Adrenal gland (tissue), 5 donors: Measurements from ENCODE around the gene MLH3.

Experiments
- POLR2A ChIP-seq, 2 donors: fragments of 450-650 bp; IDR thresholded peaks; one replicate each; pipeline ENCODE4 v1.6.1; 2017; ENCODE audit warnings: antibody characterized with exemption in 2 of 2, mild to moderate bottlenecking in 2 of 2, moderate library complexity in 1 of 2
- TF ChIP-seq, protein P1 (sequence below), 6 experiments: fragments of 450-650 bp in 4 of 6; fragments of 200-600 bp in 2 of 6; sonication (generic) in 1 of 6; IDR thresholded peaks; 1 replicate in 5 of 6; 2 replicates in 1 of 6; pipeline versions ENCODE4 v1.5.1 to v1.8.0; 2016 to 2021; ENCODE audit warnings: antibody characterized with exemption in 6 of 6, mild to moderate bottlenecking in 2 of 6, moderate library complexity in 1 of 6
- donor health status: DM: no; HTN: no; CAD: no.

DNA sequence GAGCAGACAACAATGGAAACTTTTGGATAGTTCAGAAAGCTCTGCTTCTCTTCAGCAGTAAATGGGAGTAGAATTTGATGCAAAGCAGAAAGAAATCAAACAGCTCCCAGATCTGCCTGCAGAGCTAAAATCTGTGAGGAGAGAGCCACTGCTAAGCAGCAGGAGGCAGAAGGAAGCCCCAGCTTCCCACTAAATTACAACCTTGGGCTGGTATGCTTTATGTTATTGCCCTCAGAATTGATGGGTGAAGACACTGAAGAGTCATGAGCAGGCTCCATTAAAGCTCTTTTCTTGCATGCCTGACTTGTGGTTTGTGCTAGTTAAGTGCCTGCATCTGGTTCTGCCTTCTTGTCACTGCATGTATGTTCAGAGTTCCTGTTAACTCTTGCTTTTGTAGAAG is 26.5 kb upstream of the MLH3 start:
- TF ChIP-seq, protein P1, sequence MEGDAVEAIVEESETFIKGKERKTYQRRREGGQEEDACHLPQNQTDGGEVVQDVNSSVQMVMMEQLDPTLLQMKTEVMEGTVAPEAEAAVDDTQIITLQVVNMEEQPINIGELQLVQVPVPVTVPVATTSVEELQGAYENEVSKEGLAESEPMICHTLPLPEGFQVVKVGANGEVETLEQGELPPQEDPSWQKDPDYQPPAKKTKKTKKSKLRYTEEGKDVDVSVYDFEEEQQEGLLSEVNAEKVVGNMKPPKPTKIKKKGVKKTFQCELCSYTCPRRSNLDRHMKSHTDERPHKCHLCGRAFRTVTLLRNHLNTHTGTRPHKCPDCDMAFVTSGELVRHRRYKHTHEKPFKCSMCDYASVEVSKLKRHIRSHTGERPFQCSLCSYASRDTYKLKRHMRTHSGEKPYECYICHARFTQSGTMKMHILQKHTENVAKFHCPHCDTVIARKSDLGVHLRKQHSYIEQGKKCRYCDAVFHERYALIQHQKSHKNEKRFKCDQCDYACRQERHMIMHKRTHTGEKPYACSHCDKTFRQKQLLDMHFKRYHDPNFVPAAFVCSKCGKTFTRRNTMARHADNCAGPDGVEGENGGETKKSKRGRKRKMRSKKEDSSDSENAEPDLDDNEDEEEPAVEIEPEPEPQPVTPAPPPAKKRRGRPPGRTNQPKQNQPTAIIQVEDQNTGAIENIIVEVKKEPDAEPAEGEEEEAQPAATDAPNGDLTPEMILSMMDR (IDR thresholded peaks at IDR 0.05), result no peak
- TF ChIP-seq POLR2A (IDR thresholded peaks at IDR 0.05), result no peak
